Measurements from ENCODE around the gene DHFR.
"Not testable (repeated sequence)": the region's sequence is repeated elsewhere in the genome, so short reads cannot be mapped to it uniquely, and the experiment has no call there.

The DHFR gene

DNA sequence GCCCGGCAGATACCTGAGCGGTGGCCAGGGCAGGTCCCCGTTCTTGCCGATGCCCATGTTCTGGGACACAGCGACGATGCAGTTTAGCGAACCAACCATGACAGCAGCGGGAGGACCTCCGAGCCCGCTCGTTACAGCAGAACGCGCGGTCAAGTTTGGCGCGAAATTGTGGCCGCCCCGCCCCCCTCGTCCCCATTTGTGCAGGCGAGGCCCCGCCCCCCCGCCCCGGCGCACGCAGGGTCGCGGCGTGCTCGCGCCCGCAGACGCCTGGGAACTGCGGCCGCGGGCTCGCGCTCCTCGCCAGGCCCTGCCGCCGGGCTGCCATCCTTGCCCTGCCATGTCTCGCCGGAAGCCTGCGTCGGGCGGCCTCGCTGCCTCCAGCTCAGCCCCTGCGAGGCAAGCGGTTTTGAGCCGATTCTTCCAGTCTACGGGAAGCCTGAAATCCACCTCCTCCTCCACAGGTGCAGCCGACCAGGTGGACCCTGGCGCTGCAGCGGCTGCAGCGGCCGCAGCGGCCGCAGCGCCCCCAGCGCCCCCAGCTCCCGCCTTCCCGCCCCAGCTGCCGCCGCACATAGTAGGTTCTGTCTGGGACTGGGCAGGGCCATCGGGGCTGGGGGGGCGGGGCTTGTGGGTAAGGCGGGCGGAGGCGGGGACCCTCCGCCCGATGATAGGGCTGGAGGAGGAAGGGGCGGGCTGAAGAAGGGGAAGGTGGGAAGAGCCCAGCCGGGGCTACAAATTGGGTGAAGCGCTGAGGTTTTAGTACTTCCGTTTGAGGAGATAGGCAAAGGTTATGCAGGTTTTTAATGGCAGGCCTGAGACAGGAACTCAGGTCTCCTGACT lies at the start of gene DHFR, which contains the start of gene MSH3:
Gene DHFR, minus strand, starts transcription at position 593 of the 840 bp plus-strand sequence. Its CDS starts 494 bp downstream, at position 99.
Gene MSH3, plus strand, starts transcription at position 262 of the 840 bp plus-strand sequence. Its CDS starts 76 bp downstream, at position 338.
- in situ Hi-C loops (cut with HindIII; ENCODE audit: low sequenced_read_pairs), result no loop called here

DNA sequence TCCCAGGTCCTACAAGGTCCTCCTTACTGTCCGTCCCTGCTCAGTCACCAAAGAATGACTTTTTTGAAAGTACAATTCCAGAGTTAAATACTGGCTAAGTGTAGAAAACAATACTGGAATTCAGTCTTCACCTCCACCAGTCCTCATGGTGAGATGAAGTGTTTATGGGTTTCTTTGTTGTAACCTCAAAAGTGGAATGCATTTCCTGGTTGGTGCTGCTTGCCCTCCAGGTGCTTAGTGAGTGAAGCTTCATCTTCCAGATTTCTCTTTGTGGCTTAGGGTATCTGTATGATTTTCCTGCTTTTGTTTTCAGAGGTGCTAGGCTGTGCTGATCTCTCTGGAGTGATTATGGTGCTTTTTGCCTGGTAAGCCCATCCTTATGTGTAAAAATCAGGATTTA lies 49.4 kb upstream of the DHFR start:
- in situ Hi-C loops (cut with HindIII; ENCODE audit: low sequenced_read_pairs), result loop anchor here (10.0 kb wide), 1 partner anchor 451 kb away; no protein-coding TSS in a partner anchor

- in situ Hi-C loops (cut with HindIII; ENCODE audit: low sequenced_read_pairs), result loop anchor here (10.0 kb wide), 1 partner anchor 451 kb away; no protein-coding TSS in a partner anchor
Measured at GRCh38 chr5:80703747-80704146, 49.0 kb upstream of the DHFR start.

GRCh38 chr5:80703291-80703690 lies 48.5 kb upstream of the DHFR start:
- in situ Hi-C loops (cut with HindIII; ENCODE audit: low sequenced_read_pairs), result loop anchor here (10.0 kb wide), 1 partner anchor 452 kb away; no protein-coding TSS in a partner anchor

GRCh38 chr5:80701597-80701996 lies 46.8 kb upstream of the DHFR start:
- in situ Hi-C loops (cut with HindIII; ENCODE audit: low sequenced_read_pairs), result loop anchor here (10.0 kb wide), 1 partner anchor 453 kb away; no protein-coding TSS in a partner anchor

DNA sequence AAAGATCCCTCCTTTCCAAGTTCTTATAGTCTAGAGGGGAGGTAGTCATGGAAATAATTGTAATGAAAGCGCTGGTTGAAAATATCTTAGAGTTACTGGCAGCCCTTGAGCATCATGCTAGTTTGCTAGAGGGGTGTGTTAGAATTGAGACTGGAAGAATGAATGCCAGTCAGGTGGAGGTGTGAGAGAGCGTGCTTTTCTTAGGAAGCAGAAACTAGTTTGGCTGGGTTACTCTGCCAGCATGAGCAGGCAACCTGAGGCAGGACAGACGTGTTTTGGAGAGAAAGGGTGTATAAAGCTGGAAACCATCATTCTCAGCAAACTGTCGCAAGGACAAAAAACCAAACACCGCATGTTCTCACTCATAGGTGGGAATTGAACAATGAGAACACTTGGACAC lies 43.6 kb upstream of the DHFR start:
- in situ Hi-C loops (cut with HindIII; ENCODE audit: low sequenced_read_pairs), result no loop called here

GRCh38 chr5:80697100-80697499 lies 42.3 kb upstream of the DHFR start:
- in situ Hi-C loops (cut with HindIII; ENCODE audit: low sequenced_read_pairs), result no loop called here

- in situ Hi-C loops (cut with HindIII; ENCODE audit: low sequenced_read_pairs), result no loop called here
Measured at GRCh38 chr5:80696450-80696849, 41.7 kb upstream of the DHFR start.

DNA sequence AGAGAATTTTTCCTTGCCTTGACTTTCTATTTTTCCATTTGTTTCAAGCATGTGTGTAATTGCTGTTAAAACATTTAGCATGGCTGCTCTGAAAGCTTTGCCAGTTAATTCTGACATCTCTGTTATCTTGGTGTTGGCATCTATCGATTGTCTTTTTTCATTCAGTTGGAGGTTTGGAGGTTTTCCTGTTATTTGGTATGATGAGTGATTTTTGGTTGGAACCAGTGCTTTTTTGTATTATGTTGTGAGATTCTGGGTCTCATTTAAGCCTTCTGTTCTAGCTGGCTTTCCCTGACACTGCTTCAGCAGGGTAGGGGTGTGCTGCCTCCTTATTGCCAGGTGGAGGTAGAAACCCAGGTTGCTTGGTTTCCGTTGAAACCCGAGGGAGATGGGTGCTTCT lies 40.9 kb upstream of the DHFR start:
- in situ Hi-C loops (cut with HindIII; ENCODE audit: low sequenced_read_pairs), result no loop called here

DNA sequence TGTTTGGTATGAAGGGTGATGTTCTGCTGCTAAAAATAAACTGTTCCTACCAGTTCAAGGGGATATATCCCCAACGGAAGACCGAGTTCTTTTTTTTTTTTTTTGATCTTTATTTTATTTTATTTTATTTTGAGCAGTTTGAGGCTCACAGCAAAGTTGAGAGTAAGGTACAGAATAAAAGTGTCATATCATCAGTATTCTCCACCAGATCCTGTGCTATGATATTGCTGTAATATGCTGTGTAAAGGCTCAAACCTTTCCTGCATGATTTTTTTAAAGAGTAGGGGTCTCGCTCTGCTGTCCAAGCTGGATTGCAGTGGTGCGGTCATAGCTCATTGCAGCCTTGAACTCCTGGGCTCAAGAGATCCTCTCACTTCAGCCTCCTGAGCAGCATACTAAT lies 34.8 kb upstream of the DHFR start:
- in situ Hi-C loops (cut with HindIII; ENCODE audit: low sequenced_read_pairs), result no loop called here

- in situ Hi-C loops (cut with HindIII; ENCODE audit: low sequenced_read_pairs), result no loop called here
Measured at GRCh38 chr5:80688648-80689420, 34.1 kb upstream of the DHFR start.

DNA sequence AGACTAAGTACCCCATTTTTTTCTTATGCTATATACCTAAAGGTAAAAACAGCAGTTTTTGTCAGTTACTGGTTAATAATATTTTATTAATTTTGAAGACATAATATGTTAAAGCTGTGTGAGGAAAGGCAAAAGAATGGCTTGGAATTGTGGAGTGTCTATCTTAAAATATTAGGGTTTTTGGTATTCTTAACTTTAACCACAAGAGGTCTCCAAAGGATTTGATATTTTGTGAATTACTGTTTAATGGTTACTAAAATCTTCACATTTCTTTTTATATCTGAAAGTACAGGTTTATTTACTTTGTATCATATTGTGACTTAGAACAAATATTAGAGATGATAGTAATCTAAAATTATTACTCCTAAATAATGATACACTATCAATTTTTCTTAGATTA lies 32.0 kb upstream of the DHFR start:
- in situ Hi-C loops (cut with HindIII; ENCODE audit: low sequenced_read_pairs), result no loop called here

DNA sequence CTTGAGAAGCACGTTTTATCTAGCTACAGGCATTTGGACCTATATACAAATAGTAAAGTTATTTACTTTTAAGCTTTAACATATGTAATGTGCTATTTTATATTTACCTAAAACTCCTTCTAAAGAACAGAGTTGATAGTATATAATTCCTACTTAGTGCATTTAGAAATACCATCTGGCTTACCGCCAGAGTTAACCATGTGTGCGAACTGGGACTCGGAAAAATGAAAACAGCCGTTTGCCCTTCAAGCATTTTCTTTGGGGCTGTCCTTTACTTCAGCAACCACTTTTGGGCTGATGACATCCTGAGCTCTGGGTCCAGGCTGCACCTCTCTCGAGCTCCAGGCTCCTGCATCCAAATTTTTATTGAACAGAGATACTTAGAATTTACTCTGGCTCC lies 21.9 kb upstream of the DHFR start:
- in situ Hi-C loops (cut with HindIII; ENCODE audit: low sequenced_read_pairs), result no loop called here

DNA sequence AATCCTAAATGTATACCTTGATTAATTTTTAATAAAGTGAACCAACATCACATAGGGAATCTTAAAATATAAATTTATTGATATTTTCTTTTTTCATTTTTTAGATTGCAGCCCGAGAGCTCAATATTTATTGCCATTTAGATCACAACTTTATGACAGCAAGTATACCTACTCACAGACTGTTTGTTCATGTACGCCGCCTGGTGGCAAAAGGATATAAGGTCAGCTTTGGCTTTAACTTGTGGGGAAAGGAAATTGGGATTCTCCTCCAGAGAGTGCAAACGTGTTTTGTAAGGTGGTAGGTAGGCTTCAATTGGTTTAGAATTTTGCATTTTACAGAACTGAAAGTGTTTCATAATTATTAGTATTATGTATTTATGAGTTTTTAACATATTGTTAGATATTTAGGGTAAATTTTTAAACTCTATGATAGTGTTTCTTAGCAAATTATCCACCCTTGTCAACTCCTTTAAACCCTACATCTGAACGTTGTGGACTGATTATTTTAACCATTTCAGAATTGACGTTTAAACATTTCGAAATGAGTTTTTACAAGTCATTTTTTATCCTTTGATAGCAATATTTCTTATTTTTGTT lies 17.5 kb upstream of the DHFR start:
- in situ Hi-C loops (cut with HindIII; ENCODE audit: low sequenced_read_pairs), result no loop called here

DNA sequence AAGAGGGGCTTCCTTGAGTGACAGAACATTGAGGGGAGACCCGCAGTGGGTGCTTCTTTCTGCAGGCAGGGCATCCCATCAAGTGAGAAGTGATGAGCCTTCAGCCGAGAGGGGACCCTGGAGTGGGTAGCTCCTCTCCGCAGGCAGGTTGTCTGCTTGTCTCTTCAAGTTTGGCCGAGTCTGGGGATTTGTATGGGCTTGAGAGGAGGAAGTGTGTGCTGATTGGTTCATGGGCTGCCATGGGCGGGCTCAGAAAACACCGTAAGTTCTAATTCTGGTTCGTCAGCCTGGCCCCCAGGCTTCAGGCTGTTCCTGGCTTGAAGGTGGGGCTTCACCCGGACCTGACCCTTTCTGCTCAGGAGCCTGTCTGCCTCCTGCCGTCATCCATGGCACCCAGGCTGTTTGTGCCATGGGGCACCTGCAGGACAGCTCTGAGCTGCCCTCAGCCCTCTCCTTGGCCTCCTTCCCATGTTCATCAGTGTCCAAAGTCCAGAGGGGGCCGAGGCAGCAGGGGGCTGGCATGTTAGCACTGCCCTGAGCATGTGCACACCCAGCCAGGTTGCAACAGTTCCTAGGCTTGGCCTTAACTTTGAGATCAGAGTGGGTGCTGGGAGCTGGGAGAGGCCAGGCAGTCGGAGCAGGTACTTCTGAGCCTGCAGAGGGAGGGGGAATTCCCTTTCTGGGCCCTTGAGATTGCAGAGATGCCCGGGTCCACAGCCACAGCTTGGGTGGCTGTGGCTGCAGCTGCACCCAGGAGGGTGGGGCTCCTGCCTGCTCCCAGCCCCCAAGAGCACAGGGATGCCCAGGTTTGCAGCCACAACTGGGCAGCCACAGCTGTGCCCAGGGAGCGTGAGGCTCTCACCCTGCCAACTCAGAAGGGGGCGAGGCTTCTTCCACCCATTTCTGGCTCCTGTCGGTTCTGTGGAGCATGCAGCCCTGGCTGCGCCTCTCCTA lies 13.5 kb upstream of the DHFR start:
- in situ Hi-C loops (cut with HindIII; ENCODE audit: low sequenced_read_pairs), result no loop called here

GRCh38 chr5:80667384-80667783 lies 12.6 kb upstream of the DHFR start:
- in situ Hi-C loops (cut with HindIII; ENCODE audit: low sequenced_read_pairs), result no loop called here

DNA sequence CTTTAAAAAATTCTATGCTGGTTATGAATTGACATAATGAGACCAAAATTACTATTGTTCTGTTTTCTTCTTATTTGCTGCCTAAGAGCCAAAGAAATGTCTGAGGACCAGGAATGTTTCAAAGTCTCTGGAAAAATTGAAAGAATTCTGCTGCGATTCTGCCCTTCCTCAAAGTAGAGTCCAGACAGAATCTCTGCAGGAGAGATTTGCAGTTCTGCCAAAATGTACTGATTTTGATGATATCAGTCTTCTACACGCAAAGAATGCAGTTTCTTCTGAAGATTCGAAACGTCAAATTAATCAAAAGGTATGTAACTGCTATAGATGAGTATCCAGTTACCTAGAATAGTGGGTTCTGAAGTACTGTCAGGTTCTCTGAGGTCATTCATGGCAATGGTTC lies 10.3 kb upstream of the DHFR start:
- in situ Hi-C loops (cut with HindIII; ENCODE audit: low sequenced_read_pairs), result no loop called here

GRCh38 chr5:80662108-80662507 lies 7.3 kb upstream of the DHFR start:
- in situ Hi-C loops (cut with HindIII; ENCODE audit: low sequenced_read_pairs), result no loop called here

GRCh38 chr5:80660661-80661060 lies 5.9 kb upstream of the DHFR start:
- in situ Hi-C loops (cut with HindIII; ENCODE audit: low sequenced_read_pairs), result not testable (repeated sequence)

GRCh38 chr5:80659106-80659505 lies 4.3 kb upstream of the DHFR start:
- in situ Hi-C loops (cut with HindIII; ENCODE audit: low sequenced_read_pairs), result no loop called here

Measured in DLD1 (cell line).